Measurements from ENCODE around the gene PBX1. TPM values are rescaled to one million over a fixed set of nuclear protein-coding genes. Genes with fewer than 3 reads are reported as not detected.

Gene PBX1
- total RNA-seq, 1 donor from 2014 or later = 29.7 TPM

GRCh38 chr1:164770131-164770529 is 211.1 kb downstream of the PBX1 start:
- H3K27ac Mint-ChIP-seq (ENCODE audit: unreplicated experiment) = no peak overlapping the region
- H3K9me3 Mint-ChIP-seq (ENCODE audit: unreplicated experiment) = no peaks in the 10 kb centered on the region
- no peak for TF ChIP-seq CTCF (IDR thresholded peaks at IDR 0.05)
- DNase-seq (ENCODE audit: extremely low spot score, unreplicated experiment) = no peak
- no peak overlapping the region for H3K4me3 Mint-ChIP-seq (ENCODE audit: unreplicated experiment)
- H3K36me3 Mint-ChIP-seq (ENCODE audit: unreplicated experiment) = no peaks in the 10 kb centered on the region
- H3K27me3 Mint-ChIP-seq (ENCODE audit: unreplicated experiment) = no peaks in the 10 kb centered on the region
- H3K4me1 Mint-ChIP-seq (ENCODE audit: unreplicated experiment) = peaks cover 67% of the 10 kb centered on the region

DNA sequence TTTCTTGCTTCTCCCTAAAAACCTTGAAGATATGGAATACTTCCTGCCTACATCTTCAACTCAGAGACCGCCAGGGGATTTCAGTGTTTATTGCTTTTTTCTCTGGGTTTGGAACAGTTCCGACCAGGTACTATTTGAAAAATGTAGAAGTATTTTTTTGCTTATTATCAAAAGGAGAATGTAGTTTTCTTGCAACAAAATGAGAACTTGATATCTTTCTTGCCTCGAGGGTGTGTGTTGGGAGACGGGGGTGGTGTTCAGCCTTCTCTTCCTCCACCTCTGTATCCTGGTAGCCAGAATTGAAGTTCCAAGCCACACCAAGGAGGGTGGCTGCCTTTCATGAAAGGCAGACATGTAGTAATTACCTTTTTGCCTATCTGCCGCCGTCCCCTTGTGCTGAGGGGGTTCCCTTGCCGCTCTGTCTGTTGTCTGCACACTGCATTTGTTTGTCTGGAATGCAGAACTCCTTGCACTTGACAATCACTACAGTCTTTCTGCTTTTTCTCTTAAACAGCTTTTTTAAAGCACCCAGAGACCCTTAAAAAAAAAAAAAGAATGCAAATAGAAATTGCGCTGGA is 212.1 kb downstream of the PBX1 start:
- Mint-ChIP-seq H3K36me3 (ENCODE audit: unreplicated experiment) (no peaks in the 10 kb centered on the region), H3K4me1 (ENCODE audit: unreplicated experiment) (peaks cover 57% of the 10 kb centered on the region), H3K27ac (ENCODE audit: unreplicated experiment) (peak overlapping the region; percentile 80), H3K9me3 (ENCODE audit: unreplicated experiment) (no peaks in the 10 kb centered on the region), H3K27me3 (ENCODE audit: unreplicated experiment) (no peaks in the 10 kb centered on the region), H3K4me3 (ENCODE audit: unreplicated experiment) (peak overlapping the region; percentile 60)
- no peak for TF ChIP-seq CTCF (IDR thresholded peaks at IDR 0.05)
- no peak for DNase-seq (ENCODE audit: extremely low spot score, unreplicated experiment)

DNA sequence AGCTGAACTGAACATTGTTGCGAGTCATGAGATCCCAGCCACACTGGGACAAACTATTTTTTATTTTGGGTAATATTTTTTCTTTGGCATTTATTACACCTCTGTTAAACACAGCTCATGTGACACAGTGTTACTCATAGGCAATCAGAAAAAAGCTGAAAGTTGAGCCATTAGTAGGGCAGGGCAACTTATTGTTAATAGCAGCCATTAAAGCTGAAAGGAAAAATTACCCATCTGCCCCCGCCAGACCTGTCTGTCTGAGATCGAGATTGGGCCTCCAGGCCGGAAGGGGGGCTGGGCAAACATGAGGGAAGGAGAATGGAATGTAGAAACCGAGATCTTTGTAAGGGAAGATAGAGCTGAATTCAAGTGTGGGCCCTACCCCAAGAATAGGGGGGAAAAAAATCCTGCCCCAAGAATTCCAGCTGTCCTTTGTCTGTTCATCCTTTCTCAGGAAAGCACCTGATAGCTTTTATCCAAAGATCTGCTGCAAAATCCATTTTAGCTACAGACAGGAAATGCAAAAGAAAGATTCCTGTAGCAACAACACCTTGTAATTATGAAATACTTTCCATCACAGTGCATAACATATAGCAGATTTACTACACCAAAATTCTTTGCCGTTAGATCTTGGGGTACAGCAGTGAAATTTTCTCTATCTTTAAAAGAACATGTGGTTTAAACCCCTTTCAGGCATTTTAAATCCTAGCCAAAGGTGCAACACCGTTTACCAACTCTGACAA is 212.8 kb downstream of the PBX1 start:
- H3K27me3 Mint-ChIP-seq (ENCODE audit: unreplicated experiment) = no peaks in the 10 kb centered on the region
- peaks cover 54% of the 10 kb centered on the region for H3K4me1 Mint-ChIP-seq (ENCODE audit: unreplicated experiment)

GRCh38 chr1:164772635-164773034 is 213.7 kb downstream of the PBX1 start:
- no peak for DNase-seq (ENCODE audit: extremely low spot score, unreplicated experiment)
- Mint-ChIP-seq H3K36me3 (ENCODE audit: unreplicated experiment) (no peaks in the 10 kb centered on the region), H3K4me1 (ENCODE audit: unreplicated experiment) (peaks cover 48% of the 10 kb centered on the region), H3K4me3 (ENCODE audit: unreplicated experiment) (no peak overlapping the region), H3K27ac (ENCODE audit: unreplicated experiment) (peak overlapping the region; percentile 80), H3K9me3 (ENCODE audit: unreplicated experiment) (no peaks in the 10 kb centered on the region), H3K27me3 (ENCODE audit: unreplicated experiment) (no peaks in the 10 kb centered on the region)
- TF ChIP-seq CTCF (IDR thresholded peaks at IDR 0.05) = no peak

More for the DNA sequence above, 212.8 kb downstream of the PBX1 start:
- no peaks in the 10 kb centered on the region for H3K36me3 Mint-ChIP-seq (ENCODE audit: unreplicated experiment)
- peak overlapping the region; percentile 80 for H3K27ac Mint-ChIP-seq (ENCODE audit: unreplicated experiment)
- no peaks in the 10 kb centered on the region for H3K9me3 Mint-ChIP-seq (ENCODE audit: unreplicated experiment)
- no peak for TF ChIP-seq CTCF (IDR thresholded peaks at IDR 0.05)
- peak overlapping the region; percentile 60 for H3K4me3 Mint-ChIP-seq (ENCODE audit: unreplicated experiment)
- DNase-seq (ENCODE audit: extremely low spot score, unreplicated experiment) = no peak

DNA sequence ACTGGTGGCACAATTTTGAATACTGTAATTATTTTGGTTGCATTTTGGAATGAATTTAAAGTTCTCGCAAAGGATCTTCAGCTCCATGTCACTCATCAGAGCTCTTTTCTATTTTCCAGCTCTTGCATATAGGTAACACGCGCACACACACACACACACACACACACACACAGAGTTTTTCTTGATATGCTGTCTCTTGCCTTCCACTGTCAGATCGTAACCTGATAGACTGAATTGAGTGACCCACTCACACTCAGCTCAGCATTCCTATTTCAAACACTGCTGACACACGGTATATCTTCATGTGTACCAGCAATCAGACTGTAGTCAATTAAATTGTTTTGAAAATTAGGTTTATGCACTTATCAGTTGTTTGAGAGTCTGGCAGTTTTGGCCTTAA is 214.1 kb downstream of the PBX1 start:
- no peaks in the 10 kb centered on the region for H3K27me3 Mint-ChIP-seq (ENCODE audit: unreplicated experiment)
- H3K9me3 Mint-ChIP-seq (ENCODE audit: unreplicated experiment) = no peaks in the 10 kb centered on the region
- no peak overlapping the region for H3K4me3 Mint-ChIP-seq (ENCODE audit: unreplicated experiment)
- H3K27ac Mint-ChIP-seq (ENCODE audit: unreplicated experiment) = peak overlapping the region; percentile 28
- no peak for DNase-seq (ENCODE audit: extremely low spot score, unreplicated experiment)
- no peaks in the 10 kb centered on the region for H3K36me3 Mint-ChIP-seq (ENCODE audit: unreplicated experiment)
- H3K4me1 Mint-ChIP-seq (ENCODE audit: unreplicated experiment) = peaks cover 43% of the 10 kb centered on the region
- no peak for TF ChIP-seq CTCF (IDR thresholded peaks at IDR 0.05)

Data from osteocyte (in vitro differentiated cells).